Fibroblast of pulmonary artery (primary cell): ENCODE measurements around the gene CXCL10.
"Not testable (repeated sequence)": the region's sequence is repeated elsewhere in the genome, so short reads cannot be mapped to it uniquely, and the experiment has no call there.

Experiments
- DNase-seq: peaks from one replicate; pipeline ENCODE4 v3.0.0-alpha.2; 2010; ENCODE audit warnings: low read depth
- H3K4me3 ChIP-seq: replicated peaks from 2 replicates; pipeline ENCODE4 v1.5.1; 2011; ENCODE audit warnings: low read depth, mild to moderate bottlenecking, control low read depth, low read length, moderate library complexity
- CTCF ChIP-seq: IDR thresholded peaks from 2 replicates; pipeline ENCODE4 v1.5.1; 2011; ENCODE audit warnings: mild to moderate bottlenecking, control low read depth, low read length, inconsistent platforms; ENCODE audit errors: missing control alignments

The CXCL10 gene

GRCh38 chr4:76059750-76060149 is 36.5 kb upstream of the CXCL10 start:
- TF ChIP-seq CTCF = no peak
- no peak overlapping the region for H3K4me3 ChIP-seq
- DNase-seq = no peak

GRCh38 chr4:76058888-76059426 is 35.7 kb upstream of the CXCL10 start:
- no peak overlapping the region for H3K4me3 ChIP-seq
- DNase-seq = no peak
- TF ChIP-seq CTCF = no peak

GRCh38 chr4:76058302-76058701 is 35.0 kb upstream of the CXCL10 start:
- TF ChIP-seq CTCF = no peak
- H3K4me3 ChIP-seq = no peak overlapping the region
- no peak for DNase-seq

GRCh38 chr4:76055421-76055820 is 32.1 kb upstream of the CXCL10 start:
- DNase-seq = no peak
- H3K4me3 ChIP-seq = no peak overlapping the region
- TF ChIP-seq CTCF = no peak

- no peak for TF ChIP-seq CTCF
- no peak overlapping the region for H3K4me3 ChIP-seq
- DNase-seq = no peak
These were observed 31.7 kb upstream of the CXCL10 start for GRCh38 chr4:76055016-76055415.

GRCh38 chr4:76053730-76054129 is 30.4 kb upstream of the CXCL10 start:
- no peak for TF ChIP-seq CTCF

GRCh38 chr4:76050560-76051050 is 27.3 kb upstream of the CXCL10 start:
- not testable (repeated sequence) for DNase-seq, H3K4me3 ChIP-seq

More at GRCh38 chr4:76053730-76054129, 30.4 kb upstream of the CXCL10 start:
- DNase-seq = peak; percentile 16
- H3K4me3 ChIP-seq = no peak overlapping the region

- not testable (repeated sequence) for H3K4me3 ChIP-seq, DNase-seq
These were observed 26.6 kb upstream of the CXCL10 start for GRCh38 chr4:76049860-76050416.

GRCh38 chr4:76044686-76045085 is 21.4 kb upstream of the CXCL10 start:
- not testable (repeated sequence) for DNase-seq, H3K4me3 ChIP-seq

- not testable (repeated sequence) for DNase-seq, H3K4me3 ChIP-seq
These were observed 20.0 kb upstream of the CXCL10 start for GRCh38 chr4:76043306-76043705.

- DNase-seq, H3K4me3 ChIP-seq: not testable (repeated sequence)
These were observed 19.1 kb upstream of the CXCL10 start for GRCh38 chr4:76042241-76042998.
